Activated B cell treated with CpG ODN at 0.5 μM for 24 hours (primary cell): ENCODE measurements around the gene TSPYL4. TPM values are rescaled to one million over a fixed set of nuclear protein-coding genes. Genes with fewer than 3 reads are reported as not detected.

Experiments used
- ATAC-seq: fragments of 200-7000 bp; cut with Tn5 transposase; one replicate; pipeline ENCODE4 v1.10.0; 2021; ENCODE audit warnings: low read depth, mild to moderate bottlenecking, moderate library complexity
- CTCF ChIA-PET: fragments of 350-600 bp; sonication (Branson Sonifier 250); formaldehyde crosslinking; loops from one replicate; lab custom pipeline; 2021; ENCODE audit warnings: antibody characterized with exemption; lab: Charles Lee
- POLR2A ChIA-PET: fragments of 350-600 bp; sonication (Branson Sonifier 250); formaldehyde crosslinking; loops from one replicate; lab custom pipeline; 2021; ENCODE audit warnings: antibody characterized with exemption; lab: Charles Lee
- DNase-seq: peaks from one replicate; pipeline ENCODE4 v3.0.0; 2022
- H3K27ac Mint-ChIP-seq: one replicate; pipeline ENCODE4 v1.8.0; 2020; ENCODE audit warnings: mixed read lengths
- H3K27me3 Mint-ChIP-seq: one replicate; pipeline ENCODE4 v1.8.0; 2021; ENCODE audit warnings: mixed read lengths
- H3K36me3 Mint-ChIP-seq: one replicate; pipeline ENCODE4 v1.8.0; 2021; ENCODE audit warnings: low read depth, mixed read lengths
- H3K4me1 Mint-ChIP-seq: one replicate; pipeline ENCODE4 v1.8.0; 2021; ENCODE audit warnings: mixed read lengths
- H3K4me3 Mint-ChIP-seq: one replicate; pipeline ENCODE4 v1.8.0; 2020; ENCODE audit warnings: mild to moderate bottlenecking, mixed read lengths
- H3K9me3 Mint-ChIP-seq: one replicate; pipeline ENCODE4 v1.8.0; 2020; ENCODE audit warnings: mixed read lengths
- intact Hi-C: fragments of 100-400 bp; cut with micrococcal nuclease; formaldehyde crosslinking; loops from one replicate; pipeline ENCODE4 v1.15.1; 2024
- total RNA-seq: library from RNA; stranded (reverse); gene quantifications from 2 replicates; pipeline ENCODE4 v1.2.3, GENCODE V29; 2022
- TF ChIP-seq, protein P1 (sequence below): fragments of 200-600 bp; IDR thresholded peaks from one replicate; pipeline ENCODE4 v1.8.0; 2022; ENCODE audit warnings: antibody characterized with exemption, mild to moderate bottlenecking

Gene TSPYL4
- total RNA-seq = 16.0 and 16.7 TPM in 2 replicates

DNA sequence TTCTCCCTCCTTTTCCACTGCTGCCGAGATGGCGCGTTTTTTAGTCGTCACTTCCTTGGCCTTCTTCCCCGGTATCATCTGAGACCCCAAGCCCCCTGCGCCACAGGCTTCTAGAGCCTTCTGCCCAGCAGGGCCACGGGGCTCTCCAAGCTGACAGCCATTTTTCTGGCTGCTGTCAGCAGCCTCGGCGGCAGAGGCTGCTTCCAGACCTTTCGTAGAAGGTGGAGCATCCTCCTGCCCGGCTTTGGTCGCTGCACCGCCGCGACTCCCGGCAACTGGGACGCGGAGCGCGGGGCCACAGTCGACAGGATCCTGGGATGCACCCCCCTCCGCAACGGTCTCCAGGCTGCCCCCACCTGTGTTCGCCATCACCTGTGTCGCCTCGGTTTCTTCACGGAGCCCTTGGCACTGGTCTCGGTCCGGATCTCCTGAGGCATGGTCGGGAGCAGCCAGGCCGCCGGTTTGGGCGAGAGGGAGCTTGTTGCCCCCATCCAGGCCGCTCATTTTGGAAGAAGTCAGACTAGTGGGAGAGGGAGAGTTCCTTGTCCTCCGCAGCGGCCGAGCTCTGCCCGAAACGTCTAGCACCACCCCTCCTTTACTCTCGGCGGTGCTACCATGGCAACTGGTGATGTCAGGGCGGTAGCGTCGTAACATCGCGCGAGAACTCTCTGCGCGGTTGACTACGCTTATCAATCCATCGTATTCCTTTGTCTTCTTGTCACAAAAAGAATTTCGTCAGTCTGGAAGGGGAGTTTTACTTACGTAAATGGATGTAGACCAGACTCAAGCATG lies at the start of gene TSPYL4:
TSS of gene TSPYL4 (minus strand) at position 571 of the 792 bp plus-strand sequence. CDS start at position 504, 67 bp downstream.
- ATAC-seq = peak; percentile 98
- Mint-ChIP-seq H3K4me1 (peaks cover 1% of the 10 kb centered on the region), H3K27me3 (no peaks in the 10 kb centered on the region), H3K4me3 (no peak within 1 kb of the TSS), H3K27ac (no peak within 1 kb of the TSS), H3K9me3 (no peaks in the 10 kb centered on the region), H3K36me3 (peaks cover 3% of the 10 kb centered on the region)
- CTCF ChIA-PET = interaction anchor here (0.6 to 1.4 kb wide), 3 partner anchors 16 to 337 kb away, joined by 3 to 5 read pairs (median 3); no protein-coding TSS in a partner anchor
- intact Hi-C loops = loop anchor here (1.0 to 5.0 kb wide), 4 partner anchors 26 to 415 kb away; partner anchors contain the start of genes RWDD1, TSPYL1 and ZUP1
- POLR2A ChIA-PET = interaction anchor here (0.8 to 3.3 kb wide), 4 partner anchors 13 to 318 kb away, joined by 3 to 24 read pairs (median 13); partner anchors contain the start of genes RWDD1 and TSPYL1
- DNase-seq = peak; percentile 80
- TF ChIP-seq, protein P1, sequence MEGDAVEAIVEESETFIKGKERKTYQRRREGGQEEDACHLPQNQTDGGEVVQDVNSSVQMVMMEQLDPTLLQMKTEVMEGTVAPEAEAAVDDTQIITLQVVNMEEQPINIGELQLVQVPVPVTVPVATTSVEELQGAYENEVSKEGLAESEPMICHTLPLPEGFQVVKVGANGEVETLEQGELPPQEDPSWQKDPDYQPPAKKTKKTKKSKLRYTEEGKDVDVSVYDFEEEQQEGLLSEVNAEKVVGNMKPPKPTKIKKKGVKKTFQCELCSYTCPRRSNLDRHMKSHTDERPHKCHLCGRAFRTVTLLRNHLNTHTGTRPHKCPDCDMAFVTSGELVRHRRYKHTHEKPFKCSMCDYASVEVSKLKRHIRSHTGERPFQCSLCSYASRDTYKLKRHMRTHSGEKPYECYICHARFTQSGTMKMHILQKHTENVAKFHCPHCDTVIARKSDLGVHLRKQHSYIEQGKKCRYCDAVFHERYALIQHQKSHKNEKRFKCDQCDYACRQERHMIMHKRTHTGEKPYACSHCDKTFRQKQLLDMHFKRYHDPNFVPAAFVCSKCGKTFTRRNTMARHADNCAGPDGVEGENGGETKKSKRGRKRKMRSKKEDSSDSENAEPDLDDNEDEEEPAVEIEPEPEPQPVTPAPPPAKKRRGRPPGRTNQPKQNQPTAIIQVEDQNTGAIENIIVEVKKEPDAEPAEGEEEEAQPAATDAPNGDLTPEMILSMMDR = no peak

DNA sequence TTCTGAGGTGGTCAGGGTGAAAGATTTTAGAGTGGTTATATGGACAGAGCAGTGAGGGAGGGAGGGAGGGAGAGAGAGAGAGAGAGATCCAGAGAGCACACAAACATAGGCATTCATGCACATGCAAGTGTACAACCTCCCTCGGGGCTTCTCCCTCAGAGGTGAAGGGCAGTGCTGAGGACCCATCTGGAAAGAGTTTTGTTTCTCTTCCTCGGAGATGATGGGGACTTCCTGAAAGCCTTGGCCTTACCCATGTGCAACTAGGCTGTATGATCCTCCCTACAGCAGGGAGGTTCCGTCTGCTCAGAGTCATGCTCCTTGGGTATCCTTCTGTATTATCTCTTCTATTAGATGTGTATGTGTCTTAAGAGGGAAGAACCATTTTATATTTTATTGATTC lies 47.2 kb upstream of the TSPYL4 start:
- intact Hi-C loops = no loop called here

DNA sequence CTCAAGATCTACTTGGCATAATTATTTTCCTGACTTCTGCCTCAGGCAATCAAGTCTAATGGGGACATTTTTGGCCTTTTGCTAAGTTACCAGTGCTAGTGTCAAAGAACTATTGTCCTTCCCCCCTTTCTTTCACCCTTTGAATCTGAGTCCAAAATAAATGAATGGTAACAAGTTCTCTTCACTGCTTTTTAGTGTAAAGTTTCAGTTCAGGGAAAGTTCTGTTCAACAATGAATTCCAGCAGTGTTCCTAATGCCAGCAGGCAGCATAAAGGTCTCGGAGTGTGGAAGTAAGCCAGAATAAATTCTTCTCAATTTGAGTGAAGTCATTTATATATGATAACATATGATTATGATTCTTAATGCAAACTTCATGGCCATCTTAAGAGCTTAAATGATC lies 46.7 kb upstream of the TSPYL4 start:
- ATAC-seq (no peak), DNase-seq (no peak)
- Mint-ChIP-seq H3K27me3 (no peaks in the 10 kb centered on the region), H3K4me1 (peaks cover 25% of the 10 kb centered on the region), H3K27ac (no peak overlapping the region), H3K36me3 (no peaks in the 10 kb centered on the region), H3K9me3 (peaks cover 6% of the 10 kb centered on the region), H3K4me3 (no peak overlapping the region)
- CTCF ChIA-PET = no interaction called here
- POLR2A ChIA-PET = no interaction called here
- intact Hi-C loops = no loop called here
- TF ChIP-seq, protein P1 = no peak

More for the DNA sequence above, 47.2 kb upstream of the TSPYL4 start:
- ChIA-PET POLR2A (no interaction called here), CTCF (no interaction called here)
- peaks cover 25% of the 10 kb centered on the region for H3K4me1 Mint-ChIP-seq
- H3K27ac Mint-ChIP-seq = no peak overlapping the region
- ATAC-seq = no peak
- H3K4me3 Mint-ChIP-seq = no peak overlapping the region
- no peaks in the 10 kb centered on the region for H3K36me3 Mint-ChIP-seq
- TF ChIP-seq, protein P1 = no peak
- no peaks in the 10 kb centered on the region for H3K27me3 Mint-ChIP-seq
- peaks cover 6% of the 10 kb centered on the region for H3K9me3 Mint-ChIP-seq
- DNase-seq = no peak

DNA sequence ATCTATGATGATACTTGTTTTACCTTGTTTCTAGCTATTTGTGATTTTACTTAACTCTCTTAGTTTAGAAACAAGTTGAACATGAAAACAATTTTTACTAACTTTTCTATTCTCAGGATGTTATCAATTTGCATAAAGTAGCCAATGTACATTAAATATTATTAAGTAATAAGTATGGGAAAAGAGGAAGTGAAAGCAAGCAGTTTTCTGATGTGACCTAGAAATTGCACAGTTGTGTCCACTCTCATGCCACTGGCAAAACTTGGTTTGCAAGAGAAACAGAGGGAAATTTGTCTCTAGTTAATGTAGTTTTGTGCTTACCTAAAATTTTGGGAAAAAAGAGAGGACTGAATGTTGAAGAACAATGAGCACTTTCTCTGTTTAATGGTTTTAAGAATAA lies 45.1 kb upstream of the TSPYL4 start:
- TF ChIP-seq, protein P1 = no peak
- CTCF ChIA-PET = interaction anchor here (1.7 kb wide), 1 partner anchor 11 kb away, joined by 6 read pairs; no protein-coding TSS in a partner anchor

DNA sequence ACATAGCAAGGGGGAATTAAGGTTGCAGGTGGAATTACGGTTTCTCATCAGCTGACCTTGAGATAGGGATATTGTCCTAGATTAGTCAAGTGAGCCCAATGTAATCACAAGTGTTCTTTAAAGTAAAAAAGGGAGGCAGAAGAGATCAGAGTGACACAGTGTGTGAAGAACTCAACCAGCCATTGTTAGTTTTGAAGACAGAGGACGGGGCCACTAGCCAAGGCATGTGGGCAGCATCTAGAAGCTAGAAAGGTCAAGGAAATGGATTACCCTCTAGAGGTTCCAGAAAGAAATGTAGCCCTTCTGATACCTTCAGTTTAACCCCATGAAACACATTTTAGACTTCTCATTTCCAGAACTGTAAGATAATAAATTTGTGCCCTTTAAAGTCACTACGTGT lies 44.4 kb upstream of the TSPYL4 start:
- no peaks in the 10 kb centered on the region for H3K27me3 Mint-ChIP-seq
- peaks cover 13% of the 10 kb centered on the region for H3K4me1 Mint-ChIP-seq
- intact Hi-C loops = loop anchor here (2.0 kb wide), 1 partner anchor 17 kb away; no protein-coding TSS in a partner anchor
- peaks cover 6% of the 10 kb centered on the region for H3K9me3 Mint-ChIP-seq
- CTCF ChIA-PET = interaction anchor here (1.7 to 2.3 kb wide), 2 partner anchors 10 to 235 kb away, joined by 6 to 7 read pairs; no protein-coding TSS in a partner anchor
- DNase-seq (no peak), ATAC-seq (no peak)
- POLR2A ChIA-PET = no interaction called here
- TF ChIP-seq, protein P1 = no peak
- no peak overlapping the region for H3K27ac Mint-ChIP-seq
- H3K36me3 Mint-ChIP-seq = no peaks in the 10 kb centered on the region
- H3K4me3 Mint-ChIP-seq = no peak overlapping the region

More for the DNA sequence above, 45.1 kb upstream of the TSPYL4 start:
- Mint-ChIP-seq H3K27ac (no peak overlapping the region), H3K27me3 (no peaks in the 10 kb centered on the region), H3K4me1 (peaks cover 17% of the 10 kb centered on the region), H3K4me3 (no peak overlapping the region), H3K9me3 (peaks cover 6% of the 10 kb centered on the region), H3K36me3 (no peaks in the 10 kb centered on the region)
- DNase-seq (no peak), ATAC-seq (no peak)
- intact Hi-C loops = loop anchor here (2.0 kb wide), 1 partner anchor 16 kb away; no protein-coding TSS in a partner anchor
- POLR2A ChIA-PET = no interaction called here
